SK-N-SH treated with all-trans-retinoic acid at 6 μM for 48 hours (cell line): ENCODE results near the gene NKX2-3.

Experiments
- ATAC-seq: fragments of 200-7000 bp; cut with Tn5 transposase; 3 replicates; pipeline ENCODE4 v1.9.1; 2020; ENCODE audit warnings: mild to moderate bottlenecking, moderate library complexity
- ARNTL ChIP-seq: fragments of 450-650 bp; formaldehyde crosslinking; IDR thresholded peaks from 2 replicates; pipeline ENCODE4 v1.5.0; 2020; ENCODE audit warnings: low read depth, mild to moderate bottlenecking, moderate library complexity, borderline replicate concordance
- CSDC2 ChIP-seq: fragments of 250-450 bp; sonication (Bioruptor Pico); IDR thresholded peaks from 2 replicates; pipeline ENCODE4 v1.5.0; 2020; ENCODE audit warnings: mild to moderate bottlenecking, moderate library complexity
- ESRRG ChIP-seq: fragments of 250-450 bp; sonication (Bioruptor Pico); IDR thresholded peaks from 2 replicates; pipeline ENCODE4 v1.6.1; 2021; ENCODE audit warnings: mild to moderate bottlenecking
- GLIS3 ChIP-seq: fragments of 250-450 bp; sonication (Bioruptor Pico); IDR thresholded peaks from 2 replicates; pipeline ENCODE4 v1.5.0; 2020; ENCODE audit warnings: mild to moderate bottlenecking, moderate library complexity
- ISL1 ChIP-seq: fragments of 250-450 bp; sonication (Bioruptor Pico); IDR thresholded peaks from 2 replicates; pipeline ENCODE4 v2.1.2; 2022; ENCODE audit warnings: mild to moderate bottlenecking, moderate library complexity
- OSR1 ChIP-seq: fragments of 250-450 bp; sonication (Bioruptor Pico); IDR thresholded peaks from 2 replicates; pipeline ENCODE4 v1.8.0; 2022; ENCODE audit warnings: moderate library complexity, mild to moderate bottlenecking, inconsistent platforms
- PPARA ChIP-seq: fragments of 250-450 bp; sonication (Bioruptor Pico); IDR thresholded peaks from 2 replicates; pipeline ENCODE4 v1.5.0; 2020; ENCODE audit warnings: mild to moderate bottlenecking, borderline replicate concordance
- RARB ChIP-seq: fragments of 250-450 bp; sonication (Bioruptor Pico); IDR thresholded peaks from 2 replicates; pipeline ENCODE4 v1.8.0; 2021; ENCODE audit warnings: mild to moderate bottlenecking, moderate library complexity
- SNAI2 ChIP-seq: fragments of 250-450 bp; sonication (Bioruptor Pico); IDR thresholded peaks from 2 replicates; pipeline ENCODE4 v1.5.0; 2020; ENCODE audit warnings: mild to moderate bottlenecking, moderate library complexity
- TCF4 ChIP-seq: fragments of 250-450 bp; sonication (Bioruptor Pico); IDR thresholded peaks from 2 replicates; pipeline ENCODE4 v1.8.0; 2021; ENCODE audit warnings: mild to moderate bottlenecking, moderate library complexity, borderline replicate concordance
- TOX ChIP-seq: fragments of 250-450 bp; sonication (Bioruptor Pico); IDR thresholded peaks from 2 replicates; pipeline ENCODE4 v1.8.0; 2021; ENCODE audit warnings: mild to moderate bottlenecking, moderate library complexity, borderline replicate concordance
- ZC3H10 ChIP-seq: fragments of 250-450 bp; sonication (Bioruptor Pico); IDR thresholded peaks from 2 replicates; pipeline ENCODE4 v1.5.1; 2021; ENCODE audit warnings: mild to moderate bottlenecking, moderate library complexity
- ZFP30 ChIP-seq: fragments of 450-650 bp; formaldehyde crosslinking; IDR thresholded peaks from 2 replicates; pipeline ENCODE4 v1.5.0; 2022; ENCODE audit warnings: mild to moderate bottlenecking, moderate library complexity
- ZNF565 ChIP-seq: fragments of 450-650 bp; formaldehyde crosslinking; conservative IDR thresholded peaks from 2 replicates; pipeline ENCODE4 v1.5.0; 2020; ENCODE audit warnings: low read depth, mild to moderate bottlenecking, moderate library complexity
- ZNF70 ChIP-seq: fragments of 450-650 bp; formaldehyde crosslinking; IDR thresholded peaks from 2 replicates; pipeline ENCODE4 v1.5.0; 2020; ENCODE audit warnings: mild to moderate bottlenecking, moderate library complexity
- ZNF8 ChIP-seq: fragments of 450-650 bp; formaldehyde crosslinking; IDR thresholded peaks from 2 replicates; pipeline ENCODE4 v1.5.0; 2020; ENCODE audit warnings: mild to moderate bottlenecking, moderate library complexity
- TF ChIP-seq, protein P1 (sequence below): fragments of 250-450 bp; sonication (Bioruptor Pico); IDR thresholded peaks from 2 replicates; pipeline ENCODE4 v1.5.0; 2020; ENCODE audit warnings: mild to moderate bottlenecking, moderate library complexity
- TF ChIP-seq, protein P2 (sequence below): fragments of 250-450 bp; sonication (Bioruptor Pico); IDR thresholded peaks from 2 replicates; pipeline ENCODE4 v1.5.1; 2020; ENCODE audit warnings: low read depth, mild to moderate bottlenecking, moderate library complexity
- TF ChIP-seq, protein P3 (sequence below): fragments of 250-450 bp; sonication (Bioruptor Pico); IDR thresholded peaks from 2 replicates; pipeline ENCODE4 v1.5.1; 2021; ENCODE audit warnings: mild to moderate bottlenecking, moderate library complexity
- TF ChIP-seq, protein P4 (sequence below): fragments of 250-450 bp; sonication (Bioruptor Pico); IDR thresholded peaks from 2 replicates; pipeline ENCODE4 v1.8.0; 2020; ENCODE audit warnings: mild to moderate bottlenecking, moderate library complexity, borderline replicate concordance
- TF ChIP-seq, protein P5 (sequence below): fragments of 250-450 bp; sonication (Bioruptor Pico); IDR thresholded peaks from 2 replicates; pipeline ENCODE4 v1.8.0; 2021; ENCODE audit warnings: low read depth, mild to moderate bottlenecking, moderate library complexity, borderline replicate concordance

NKX2-3 gene

DNA sequence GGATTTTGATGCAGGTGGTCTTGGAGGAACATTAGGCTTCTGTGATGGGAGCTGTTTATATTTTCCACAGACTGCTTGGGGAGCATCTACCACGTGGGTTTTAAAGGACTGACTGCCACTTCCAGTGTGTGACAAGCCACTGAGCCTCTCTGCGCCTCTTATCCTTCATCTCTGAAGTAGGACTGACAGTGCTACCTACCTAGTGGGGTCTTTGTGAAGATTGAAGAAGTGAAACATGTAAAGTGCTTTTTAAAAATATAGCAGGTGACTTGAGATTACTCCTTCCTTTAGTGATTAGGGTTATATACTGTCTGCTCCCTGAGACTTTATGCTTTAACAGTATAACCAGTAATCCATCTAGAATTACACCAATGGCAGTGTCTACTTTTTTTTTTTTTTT, 29.9 kb downstream of the NKX2-3 start:
- TF ChIP-seq, protein P1, sequence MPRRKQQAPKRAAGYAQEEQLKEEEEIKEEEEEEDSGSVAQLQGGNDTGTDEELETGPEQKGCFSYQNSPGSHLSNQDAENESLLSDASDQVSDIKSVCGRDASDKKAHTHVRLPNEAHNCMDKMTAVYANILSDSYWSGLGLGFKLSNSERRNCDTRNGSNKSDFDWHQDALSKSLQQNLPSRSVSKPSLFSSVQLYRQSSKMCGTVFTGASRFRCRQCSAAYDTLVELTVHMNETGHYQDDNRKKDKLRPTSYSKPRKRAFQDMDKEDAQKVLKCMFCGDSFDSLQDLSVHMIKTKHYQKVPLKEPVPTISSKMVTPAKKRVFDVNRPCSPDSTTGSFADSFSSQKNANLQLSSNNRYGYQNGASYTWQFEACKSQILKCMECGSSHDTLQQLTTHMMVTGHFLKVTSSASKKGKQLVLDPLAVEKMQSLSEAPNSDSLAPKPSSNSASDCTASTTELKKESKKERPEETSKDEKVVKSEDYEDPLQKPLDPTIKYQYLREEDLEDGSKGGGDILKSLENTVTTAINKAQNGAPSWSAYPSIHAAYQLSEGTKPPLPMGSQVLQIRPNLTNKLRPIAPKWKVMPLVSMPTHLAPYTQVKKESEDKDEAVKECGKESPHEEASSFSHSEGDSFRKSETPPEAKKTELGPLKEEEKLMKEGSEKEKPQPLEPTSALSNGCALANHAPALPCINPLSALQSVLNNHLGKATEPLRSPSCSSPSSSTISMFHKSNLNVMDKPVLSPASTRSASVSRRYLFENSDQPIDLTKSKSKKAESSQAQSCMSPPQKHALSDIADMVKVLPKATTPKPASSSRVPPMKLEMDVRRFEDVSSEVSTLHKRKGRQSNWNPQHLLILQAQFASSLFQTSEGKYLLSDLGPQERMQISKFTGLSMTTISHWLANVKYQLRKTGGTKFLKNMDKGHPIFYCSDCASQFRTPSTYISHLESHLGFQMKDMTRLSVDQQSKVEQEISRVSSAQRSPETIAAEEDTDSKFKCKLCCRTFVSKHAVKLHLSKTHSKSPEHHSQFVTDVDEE (CRISPR knock-in tag) = no peak
- no peak for TF ChIP-seq SNAI2 (CRISPR knock-in tag)
- TF ChIP-seq ZFP30 (CRISPR knock-in tag) = no peak
- no peak for TF ChIP-seq ZNF70 (CRISPR knock-in tag)
- TF ChIP-seq ESRRG = no peak
- TF ChIP-seq, protein P2, sequence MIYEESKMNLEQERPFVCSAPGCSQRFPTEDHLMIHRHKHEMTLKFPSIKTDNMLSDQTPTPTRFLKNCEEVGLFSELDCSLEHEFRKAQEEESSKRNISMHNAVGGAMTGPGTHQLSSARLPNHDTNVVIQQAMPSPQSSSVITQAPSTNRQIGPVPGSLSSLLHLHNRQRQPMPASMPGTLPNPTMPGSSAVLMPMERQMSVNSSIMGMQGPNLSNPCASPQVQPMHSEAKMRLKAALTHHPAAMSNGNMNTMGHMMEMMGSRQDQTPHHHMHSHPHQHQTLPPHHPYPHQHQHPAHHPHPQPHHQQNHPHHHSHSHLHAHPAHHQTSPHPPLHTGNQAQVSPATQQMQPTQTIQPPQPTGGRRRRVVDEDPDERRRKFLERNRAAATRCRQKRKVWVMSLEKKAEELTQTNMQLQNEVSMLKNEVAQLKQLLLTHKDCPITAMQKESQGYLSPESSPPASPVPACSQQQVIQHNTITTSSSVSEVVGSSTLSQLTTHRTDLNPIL = no peak
- no peak for TF ChIP-seq PPARA (CRISPR knock-in tag)
- TF ChIP-seq, protein P3, sequence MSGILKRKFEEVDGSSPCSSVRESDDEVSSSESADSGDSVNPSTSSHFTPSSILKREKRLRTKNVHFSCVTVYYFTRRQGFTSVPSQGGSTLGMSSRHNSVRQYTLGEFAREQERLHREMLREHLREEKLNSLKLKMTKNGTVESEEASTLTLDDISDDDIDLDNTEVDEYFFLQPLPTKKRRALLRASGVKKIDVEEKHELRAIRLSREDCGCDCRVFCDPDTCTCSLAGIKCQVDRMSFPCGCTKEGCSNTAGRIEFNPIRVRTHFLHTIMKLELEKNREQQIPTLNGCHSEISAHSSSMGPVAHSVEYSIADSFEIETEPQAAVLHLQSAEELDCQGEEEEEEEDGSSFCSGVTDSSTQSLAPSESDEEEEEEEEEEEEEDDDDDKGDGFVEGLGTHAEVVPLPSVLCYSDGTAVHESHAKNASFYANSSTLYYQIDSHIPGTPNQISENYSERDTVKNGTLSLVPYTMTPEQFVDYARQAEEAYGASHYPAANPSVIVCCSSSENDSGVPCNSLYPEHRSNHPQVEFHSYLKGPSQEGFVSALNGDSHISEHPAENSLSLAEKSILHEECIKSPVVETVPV (CRISPR knock-in tag) = no peak
- no peak for TF ChIP-seq TOX (CRISPR knock-in tag)
- TF ChIP-seq ISL1 = no peak
- TF ChIP-seq TCF4 (CRISPR knock-in tag) = no peak
- TF ChIP-seq RARB (CRISPR knock-in tag) = no peak
- TF ChIP-seq, protein P4, sequence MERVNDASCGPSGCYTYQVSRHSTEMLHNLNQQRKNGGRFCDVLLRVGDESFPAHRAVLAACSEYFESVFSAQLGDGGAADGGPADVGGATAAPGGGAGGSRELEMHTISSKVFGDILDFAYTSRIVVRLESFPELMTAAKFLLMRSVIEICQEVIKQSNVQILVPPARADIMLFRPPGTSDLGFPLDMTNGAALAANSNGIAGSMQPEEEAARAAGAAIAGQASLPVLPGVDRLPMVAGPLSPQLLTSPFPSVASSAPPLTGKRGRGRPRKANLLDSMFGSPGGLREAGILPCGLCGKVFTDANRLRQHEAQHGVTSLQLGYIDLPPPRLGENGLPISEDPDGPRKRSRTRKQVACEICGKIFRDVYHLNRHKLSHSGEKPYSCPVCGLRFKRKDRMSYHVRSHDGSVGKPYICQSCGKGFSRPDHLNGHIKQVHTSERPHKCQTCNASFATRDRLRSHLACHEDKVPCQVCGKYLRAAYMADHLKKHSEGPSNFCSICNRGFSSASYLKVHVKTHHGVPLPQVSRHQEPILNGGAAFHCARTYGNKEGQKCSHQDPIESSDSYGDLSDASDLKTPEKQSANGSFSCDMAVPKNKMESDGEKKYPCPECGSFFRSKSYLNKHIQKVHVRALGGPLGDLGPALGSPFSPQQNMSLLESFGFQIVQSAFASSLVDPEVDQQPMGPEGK (CRISPR knock-in tag) = no peak
- no peak for TF ChIP-seq GLIS3 (CRISPR knock-in tag)
- no peak for TF ChIP-seq ARNTL (CRISPR knock-in tag)
- no peak for TF ChIP-seq ZNF565 (CRISPR knock-in tag)
- TF ChIP-seq, protein P5, sequence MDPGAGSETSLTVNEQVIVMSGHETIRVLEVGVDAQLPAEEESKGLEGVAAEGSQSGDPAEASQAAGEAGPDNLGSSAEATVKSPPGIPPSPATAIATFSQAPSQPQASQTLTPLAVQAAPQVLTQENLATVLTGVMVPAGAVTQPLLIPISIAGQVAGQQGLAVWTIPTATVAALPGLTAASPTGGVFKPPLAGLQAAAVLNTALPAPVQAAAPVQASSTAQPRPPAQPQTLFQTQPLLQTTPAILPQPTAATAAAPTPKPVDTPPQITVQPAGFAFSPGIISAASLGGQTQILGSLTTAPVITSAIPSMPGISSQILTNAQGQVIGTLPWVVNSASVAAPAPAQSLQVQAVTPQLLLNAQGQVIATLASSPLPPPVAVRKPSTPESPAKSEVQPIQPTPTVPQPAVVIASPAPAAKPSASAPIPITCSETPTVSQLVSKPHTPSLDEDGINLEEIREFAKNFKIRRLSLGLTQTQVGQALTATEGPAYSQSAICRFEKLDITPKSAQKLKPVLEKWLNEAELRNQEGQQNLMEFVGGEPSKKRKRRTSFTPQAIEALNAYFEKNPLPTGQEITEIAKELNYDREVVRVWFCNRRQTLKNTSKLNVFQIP (CRISPR knock-in tag) = no peak
- no peak for ATAC-seq

DNA sequence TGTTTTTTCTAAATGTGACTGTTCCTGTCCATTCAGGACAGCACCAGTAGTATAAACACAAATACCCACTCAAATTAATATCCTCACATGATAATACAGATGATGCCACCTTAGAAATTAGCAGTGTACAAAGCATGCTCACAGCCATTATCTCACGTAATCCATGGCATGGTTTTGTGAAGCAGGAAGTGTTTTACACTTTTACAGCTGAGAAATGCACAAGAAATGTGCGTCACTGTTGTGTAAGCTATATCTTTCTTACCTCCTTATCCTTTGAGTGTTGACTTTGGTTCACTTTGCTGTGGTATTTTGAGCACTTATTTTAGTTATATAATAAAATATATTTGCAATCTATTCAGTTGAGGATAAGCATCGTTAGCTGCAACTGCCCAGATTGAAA, 31.6 kb downstream of the NKX2-3 start:
- ATAC-seq = no peak

More for the DNA sequence above, 31.6 kb downstream of the NKX2-3 start:
- no peak for TF ChIP-seq CSDC2 (CRISPR knock-in tag)
- TF ChIP-seq, protein P3 (CRISPR knock-in tag) = no peak
- no peak for TF ChIP-seq GLIS3 (CRISPR knock-in tag)
- no peak for TF ChIP-seq ISL1
- no peak for TF ChIP-seq ZNF70 (CRISPR knock-in tag)
- no peak for TF ChIP-seq TOX (CRISPR knock-in tag)
- TF ChIP-seq ZNF8 (CRISPR knock-in tag) = no peak
- no peak for TF ChIP-seq ZFP30 (CRISPR knock-in tag)
- TF ChIP-seq SNAI2 (CRISPR knock-in tag) = no peak
- TF ChIP-seq, protein P2 = no peak
- no peak for TF ChIP-seq ARNTL (CRISPR knock-in tag)
- TF ChIP-seq ESRRG = no peak
- TF ChIP-seq OSR1 (CRISPR knock-in tag) = no peak
- TF ChIP-seq RARB (CRISPR knock-in tag) = no peak
- TF ChIP-seq ZNF565 (CRISPR knock-in tag) = no peak
- TF ChIP-seq, protein P5 (CRISPR knock-in tag) = no peak
- no peak for TF ChIP-seq ZC3H10 (CRISPR knock-in tag)
